BJ (cell line): Measurements from ENCODE around the gene RDH5. TPM values are rescaled to one million over a fixed set of nuclear protein-coding genes. Genes with fewer than 3 reads are reported as not detected.

ENCODE experiments used
- CTCF ChIA-PET: fragments of 350-600 bp; formaldehyde crosslinking; extraction: SDS; loops from one replicate; lab custom pipeline; 2021; ENCODE audit warnings: antibody characterized with exemption, inconsistent platforms; lab: Yijun Ruan, JAX
- POLR2A ChIA-PET: fragments of 300-600 bp; sonication (Branson Sonifier 250); formaldehyde crosslinking; extraction: SDS; loops from one replicate; lab custom pipeline; 2021; ENCODE audit warnings: antibody characterized with exemption; lab: Charles Lee
- DNase-seq: peaks from one replicate; pipeline ENCODE4 v3.0.0-alpha.2; 2011; ENCODE audit warnings: low read depth
- H3K27me3 ChIP-seq: 2 replicates; pipeline ENCODE4 v1.6.0; 2011; ENCODE audit warnings: low read length; ENCODE audit not compliant: control insufficient read depth, insufficient read depth
- H3K36me3 ChIP-seq: 2 replicates; pipeline ENCODE4 v1.5.1; 2011; ENCODE audit warnings: low read length; ENCODE audit not compliant: control insufficient read depth, insufficient read depth
- H3K4me3 ChIP-seq: 2 replicates; pipeline ENCODE4 v1.5.1; 2011; ENCODE audit warnings: low read depth, mild to moderate bottlenecking, control low read depth, low read length
- CTCF ChIP-seq: IDR thresholded peaks from 2 replicates; pipeline ENCODE4 v1.5.1; 2011; ENCODE audit warnings: low read depth, mild to moderate bottlenecking, control low read depth, inconsistent platforms, low read length, moderate library complexity; ENCODE audit not compliant: insufficient read depth
- polyA plus RNA-seq: library from polyadenylated mRNA; depleted of rRNA; stranded (reverse); fragments of >200 nt; gene quantifications from 2 replicates; pipeline ENCODE4 v1.2.3, GENCODE V29; 2011

RDH5 gene
- polyA plus RNA-seq, 1 experiment, result 6.2 TPM

GRCh38 chr12:55707841-55708694, 12.1 kb upstream of the RDH5 start, which contains the start of gene ITGA7:
ITGA7 (minus strand) TSS chr12:55707904; CDS start chr12:55707682, 222 bp downstream.
- peak within 1 kb of the TSS; percentile 62 for H3K4me3 ChIP-seq
- no peak for TF ChIP-seq CTCF
- H3K36me3 ChIP-seq, result no peaks in the 10 kb centered on the region
- H3K27me3 ChIP-seq, result 0 out of 2 replicates have a peak, but pooled peaks cover 2% of the 10 kb centered on the region
- CTCF ChIA-PET, result interaction anchor here (1.6 to 2.2 kb wide), 2 partner anchors 13 to 51 kb away, joined by 3 to 6 read pairs; no protein-coding TSS in a partner anchor
- POLR2A ChIA-PET, result interaction anchor here (0.6 kb wide), 1 partner anchor 15 kb away, joined by 3 read pairs; no protein-coding TSS in a partner anchor
- no peak for DNase-seq

GRCh38 chr12:55708695-55709233, 11.4 kb upstream of the RDH5 start:
- ChIA-PET CTCF (no interaction called here), POLR2A (no interaction called here)
- Histone ChIP-seq H3K4me3 (no peak overlapping the region), H3K36me3 (no peaks in the 10 kb centered on the region), H3K27me3 (0 out of 2 replicates have a peak, but pooled peaks cover 2% of the 10 kb centered on the region)
- no peak for TF ChIP-seq CTCF
- no peak for DNase-seq

- ChIA-PET POLR2A (no interaction called here), CTCF (interaction anchor here (1.7 to 2.1 kb wide), 3 partner anchors 9 to 55 kb away, joined by 5 to 8 read pairs (median 7); partner anchors contain the start of gene RDH5)
- H3K27me3 ChIP-seq, result 0 out of 2 replicates have a peak, but pooled peaks cover 2% of the 10 kb centered on the region
- no peak for DNase-seq
- no peak overlapping the region for H3K4me3 ChIP-seq
- no peaks in the 10 kb centered on the region for H3K36me3 ChIP-seq
- no peak for TF ChIP-seq CTCF
Measured at GRCh38 chr12:55711786-55712553, 8.2 kb upstream of the RDH5 start.

- CTCF ChIA-PET, result interaction anchor here (1.7 to 2.1 kb wide), 3 partner anchors 8 to 56 kb away, joined by 5 to 8 read pairs (median 7); partner anchors contain the start of gene RDH5
- Histone ChIP-seq H3K27me3 (0 out of 2 replicates have a peak, but pooled peaks cover 2% of the 10 kb centered on the region), H3K36me3 (no peaks in the 10 kb centered on the region), H3K4me3 (no peak overlapping the region)
- no peak for DNase-seq
- no peak for TF ChIP-seq CTCF
- POLR2A ChIA-PET, result no interaction called here
Measured at GRCh38 chr12:55712700-55713415, 7.3 kb upstream of the RDH5 start.
